Adrenal gland (tissue), 12 donors: ENCODE data around the gene PDHA2. TPM values are rescaled to one million over a fixed set of nuclear protein-coding genes. Genes with fewer than 3 reads are reported as not detected.

Experiments
- DNase-seq, 7 donors: peaks; one replicate each; pipeline ENCODE4 v3.0.0-alpha.2; 2019 to 2020
- H3K27ac ChIP-seq, 5 donors: fragments of 200-600 bp; sonication (generic) in 4 of 5; 1 replicate in 3 of 5; 2 replicates in 2 of 5; pipeline versions ENCODE4 v1.5.1 to v1.8.0; 2016 to 2020; ENCODE audit warnings: mild to moderate bottlenecking in 1 of 5
- H3K27me3 ChIP-seq: fragments of 200-600 bp; 2 replicates; pipeline ENCODE4 v1.8.0; 2021
- H3K36me3 ChIP-seq, 2 donors: fragments of 200-600 bp; replicated peaks in 1 of 2; 1 replicate in 1 of 2; 2 replicates in 1 of 2; pipeline versions ENCODE4 v1.5.1 to v1.8.0; 2018 to 2022
- H3K4me1 ChIP-seq, 2 donors: fragments of 200-600 bp; replicated peaks in 1 of 2; 1 replicate in 1 of 2; 2 replicates in 1 of 2; pipeline versions ENCODE4 v1.5.1 to v1.8.0; 2018 to 2021
- H3K4me3 ChIP-seq, 4 donors: fragments of 200-600 bp; sonication (generic) in 3 of 4; one replicate each; pipeline ENCODE4 v1.5.1; 2016 to 2018
- H3K9me3 ChIP-seq, 3 donors: fragments of 200-600 bp; sonication (generic) in 1 of 3; replicated peaks in 1 of 3; 1 replicate in 2 of 3; 2 replicates in 1 of 3; pipeline versions ENCODE4 v1.5.1 to v1.8.0; 2016 to 2021
- CTCF ChIP-seq, 6 experiments: fragments of 450-650 bp in 4 of 6; fragments of 200-600 bp in 2 of 6; sonication (generic) in 1 of 6; IDR thresholded peaks; 1 replicate in 5 of 6; 2 replicates in 1 of 6; pipeline versions ENCODE4 v1.5.1 to v1.8.0; 2016 to 2021; ENCODE audit warnings: antibody characterized with exemption in 6 of 6, mild to moderate bottlenecking in 2 of 6, moderate library complexity in 1 of 6
- POLR2A ChIP-seq, 2 donors: fragments of 450-650 bp; IDR thresholded peaks; one replicate each; pipeline ENCODE4 v1.6.1; 2017; ENCODE audit warnings: antibody characterized with exemption in 2 of 2, mild to moderate bottlenecking in 2 of 2, moderate library complexity in 1 of 2
- WGBS, 4 donors: extraction: QIAGEN DNeasy Blood & Tissue Kit in 2 of 4; methylation state at CpG; one replicate each; pipeline versions ENCODE4 v1.1.5 to v1.1.7; 2013 to 2017; 5-methylcytosine and 5-hydroxymethylcytosine counted together
- intact Hi-C, 2 donors: fragments of 100-400 bp; cut with DNase I; formaldehyde crosslinking; loops; one replicate each; pipeline versions ENCODE4 v1.14.1 to v1.15.0; 2022 to 2023
- polyA plus RNA-seq, 3 donors: library from polyadenylated mRNA; stranded (reverse); fragments of 200-250 nt in 2 of 3; fragments of 350-450 nt in 1 of 3; fragmentation: Illumina TruSeq in 1 of 3; extraction: RNeasy Lipid Tissue Mini Kit (QIAGEN cat#74804) in 1 of 3; gene quantifications; one replicate each; pipeline ENCODE4 v1.2.3, GENCODE V29; 2013 to 2014
- total RNA-seq, 9 donors: library from RNA; depleted of rRNA in 4 of 9; stranded (reverse); fragments of >200 nt in 4 of 9; fragments of 120-200 nt in 1 of 9; fragmentation: NEBNext Ultra II Directional in 1 of 9; extraction: Animal tissue kit (Norgen Biotek cat#: 25700) in 1 of 9; gene quantifications; one replicate each; pipeline versions ENCODE4 v1.1.0 to v1.2.4, GENCODE V29; 2013 to 2023
- donor health status: healthy with polysubstance abuse.
- donor health status: Bipolar disorder and iron deficiency.
- donor health status: DM: yes; HTN: yes; CAD: no.
- donor health status: DM: no; HTN: no; CAD: no.
- donor health status: DM: no; HTN: no; CAD: no.
- donor health status: DM: yes; HTN: yes; CAD: no.

Gene PDHA2
- total and polyA plus RNA-seq, 12 donors, result not detected

GRCh38 chr4:95825546-95825945 is 14.3 kb upstream of the PDHA2 start:
- no peak overlapping the region for H3K4me3 ChIP-seq
- H3K27ac ChIP-seq, result no peak overlapping the region
- DNase-seq, result no peak
- H3K4me1 ChIP-seq, result no peaks in the 10 kb centered on the region
- intact Hi-C loops, result no loop called here
- 72 to 79% (median 76%) methylated on average over 5 of the region's 5 CpGs for WGBS, 4 donors
- no peaks in the 10 kb centered on the region for H3K36me3 ChIP-seq
- TF ChIP-seq CTCF (IDR thresholded peaks at IDR 0.05), result no peak
- no peak for TF ChIP-seq POLR2A (IDR thresholded peaks at IDR 0.05)
- no peaks in the 10 kb centered on the region for H3K27me3 ChIP-seq
- H3K9me3 ChIP-seq, result no peaks in the 10 kb centered on the region

DNA sequence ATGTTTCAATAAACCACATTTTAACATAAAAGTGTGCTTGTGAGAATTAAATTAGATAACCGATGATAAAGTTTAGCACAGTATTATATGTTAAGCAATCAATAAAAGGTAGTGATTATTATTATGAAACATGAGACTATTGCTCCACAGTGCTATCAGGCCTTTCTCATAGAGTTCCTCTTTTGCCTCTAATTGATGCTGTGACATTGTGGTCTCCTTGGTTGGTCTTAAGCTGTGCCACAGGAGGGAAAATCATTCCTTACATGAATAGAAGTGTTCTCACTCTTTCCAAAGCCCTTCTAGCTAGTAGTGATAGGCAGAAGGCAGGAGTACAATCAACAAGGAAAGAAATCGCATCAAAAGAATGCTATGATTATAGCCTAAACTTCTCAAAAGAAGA is 9.2 kb upstream of the PDHA2 start:
- H3K4me1 ChIP-seq, result no peaks in the 10 kb centered on the region
- no peak overlapping the region for H3K4me3 ChIP-seq
- H3K9me3 ChIP-seq, result no peaks in the 10 kb centered on the region
- H3K36me3 ChIP-seq, result no peaks in the 10 kb centered on the region
- peaks cover 3% of the 10 kb centered on the region for H3K27me3 ChIP-seq
- intact Hi-C loops, result no loop called here
- 87 to 93% (median 88%) methylated on average over 2 of the region's 2 CpGs for WGBS, 4 donors
- no peak overlapping the region for H3K27ac ChIP-seq
- TF ChIP-seq POLR2A (IDR thresholded peaks at IDR 0.05) (no peak), CTCF (IDR thresholded peaks at IDR 0.05) (no peak)
- no peak for DNase-seq

- peaks cover 3% of the 10 kb centered on the region for H3K27me3 ChIP-seq
- H3K36me3 ChIP-seq, result no peaks in the 10 kb centered on the region
- DNase-seq, result no peak
- H3K4me3 ChIP-seq, result no peak overlapping the region
- intact Hi-C loops, result no loop called here
- H3K9me3 ChIP-seq, result no peaks in the 10 kb centered on the region
- H3K4me1 ChIP-seq, result no peaks in the 10 kb centered on the region
- H3K27ac ChIP-seq, result no peak overlapping the region
- no peak for TF ChIP-seq POLR2A (IDR thresholded peaks at IDR 0.05)
- no peak for TF ChIP-seq CTCF (IDR thresholded peaks at IDR 0.05)
- WGBS, 4 donors, result 48 to 62% (median 52%) methylated on average over 4 of the region's 4 CpGs
Measured at GRCh38 chr4:95831166-95831565, 8.7 kb upstream of the PDHA2 start.

DNA sequence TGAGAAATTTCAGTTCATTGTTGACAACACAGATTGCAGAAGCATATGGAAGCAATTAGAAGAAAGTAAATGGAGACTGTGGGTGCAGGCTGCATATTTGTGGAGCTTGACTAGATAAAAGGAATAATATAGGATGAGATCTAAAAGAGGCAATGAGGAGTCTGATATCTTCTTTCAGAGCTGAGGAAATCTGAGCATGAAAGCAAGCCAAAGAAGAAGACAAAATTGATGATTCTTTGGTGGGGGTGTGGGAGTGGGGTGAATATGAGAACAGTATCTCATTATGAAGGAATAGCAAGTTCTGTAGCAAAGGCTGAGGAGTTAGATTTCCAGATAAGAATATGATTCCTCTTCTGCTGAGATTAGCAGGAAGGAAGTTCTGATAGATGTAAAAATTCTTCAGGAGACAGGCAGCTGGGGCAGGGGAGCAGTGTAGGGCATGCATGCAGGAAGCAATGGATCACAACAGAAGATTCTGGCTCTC is 6.1 kb upstream of the PDHA2 start:
- Histone ChIP-seq H3K27me3 (peaks cover 3% of the 10 kb centered on the region), H3K4me1 (no peaks in the 10 kb centered on the region), H3K27ac (no peak overlapping the region), H3K9me3 (no peaks in the 10 kb centered on the region), H3K4me3 (no peak overlapping the region), H3K36me3 (no peaks in the 10 kb centered on the region)
- intact Hi-C loops, result no loop called here
- no peak for DNase-seq
- TF ChIP-seq POLR2A (IDR thresholded peaks at IDR 0.05) (no peak), CTCF (IDR thresholded peaks at IDR 0.05) (no peak)
